SK-MEL-5 (cell line): ENCODE results near the gene CDIP1. TPM values are rescaled to one million over a fixed set of nuclear protein-coding genes. Genes with fewer than 3 reads are reported as not detected.

Experiments
- DNase-seq: peaks from one replicate; pipeline ENCODE4 v3.0.0-alpha.2; 2016; ENCODE audit warnings: low read depth, low spot score
- in situ Hi-C: cut with HindIII; loops from 2 replicates; pipeline ENCODE4 v1.10.0; 2016; ENCODE audit warnings: low sequenced_read_pairs, high pct_unique_total_duplicates, low pct_unique_long_range_greater_than_20kb
- total RNA-seq: library from RNA; depleted of rRNA; stranded (reverse); fragments of >200 nt; shearing (Covaris generic); gene quantifications from 2 replicates; pipeline ENCODE4 v1.2.3, GENCODE V29; 2014

The CDIP1 gene
- total RNA-seq, 1 experiment from 2014 or later = 8.7 TPM

DNA sequence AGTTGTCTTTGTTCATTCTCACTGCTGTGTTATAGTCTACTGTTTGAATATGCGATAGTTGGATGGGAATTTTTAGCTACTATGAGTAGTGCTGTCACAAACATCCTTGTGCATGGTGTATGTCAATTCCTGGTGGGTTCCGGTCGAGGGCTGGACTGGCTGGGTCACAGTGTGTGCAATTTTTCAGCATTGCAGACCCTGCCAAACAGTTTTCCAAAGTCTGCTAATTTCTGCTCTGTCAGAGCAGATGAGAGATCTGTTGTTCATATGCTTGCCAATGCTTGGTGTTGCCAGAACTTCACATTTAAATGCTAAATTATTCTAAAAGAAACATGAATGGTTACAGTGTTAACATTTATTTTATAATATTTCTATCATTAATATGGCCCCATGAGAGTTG is 14.0 kb upstream of the CDIP1 start:
- no peak for DNase-seq
- in situ Hi-C loops = no loop called here

DNA sequence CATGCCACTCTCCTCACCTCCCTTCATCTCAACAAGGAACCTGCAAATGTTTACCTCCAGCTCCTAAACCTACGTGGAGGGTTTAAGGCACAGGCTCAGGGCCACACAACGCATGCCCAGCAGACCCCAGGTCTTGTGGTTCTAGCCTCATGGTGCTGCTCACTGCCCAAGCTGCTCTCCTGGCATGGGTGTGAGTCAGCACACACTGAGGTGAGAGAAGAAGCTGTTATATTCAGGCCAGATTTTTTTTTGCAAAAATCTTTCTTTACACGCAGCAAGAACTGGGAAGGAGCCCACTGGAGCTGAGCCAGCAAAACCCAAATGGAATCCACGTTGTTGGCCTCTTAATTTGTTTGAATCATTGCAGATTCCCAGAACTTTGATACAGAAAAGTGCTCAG is 12.0 kb upstream of the CDIP1 start:
- in situ Hi-C loops = no loop called here
- DNase-seq = no peak

DNA sequence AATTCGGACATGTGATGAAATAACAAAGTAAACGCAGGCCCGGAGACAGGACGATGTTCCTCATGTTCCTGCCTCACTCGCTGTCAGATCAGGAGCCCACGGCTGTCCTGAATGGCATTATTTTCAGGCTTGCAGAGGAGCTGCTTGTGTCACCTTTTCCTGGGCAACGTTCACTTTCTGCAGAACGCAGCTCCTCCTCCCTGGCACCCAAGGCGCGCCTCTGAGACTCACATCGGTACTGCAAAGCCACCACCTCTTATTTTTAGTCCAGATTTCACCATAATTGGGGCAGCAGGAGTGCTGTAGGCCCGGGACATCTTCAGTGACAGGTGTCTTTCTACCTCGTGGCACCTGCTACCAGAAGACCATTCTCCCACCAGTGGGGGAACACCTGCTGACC is 9.6 kb upstream of the CDIP1 start:
- no peak for DNase-seq
- in situ Hi-C loops = no loop called here

DNA sequence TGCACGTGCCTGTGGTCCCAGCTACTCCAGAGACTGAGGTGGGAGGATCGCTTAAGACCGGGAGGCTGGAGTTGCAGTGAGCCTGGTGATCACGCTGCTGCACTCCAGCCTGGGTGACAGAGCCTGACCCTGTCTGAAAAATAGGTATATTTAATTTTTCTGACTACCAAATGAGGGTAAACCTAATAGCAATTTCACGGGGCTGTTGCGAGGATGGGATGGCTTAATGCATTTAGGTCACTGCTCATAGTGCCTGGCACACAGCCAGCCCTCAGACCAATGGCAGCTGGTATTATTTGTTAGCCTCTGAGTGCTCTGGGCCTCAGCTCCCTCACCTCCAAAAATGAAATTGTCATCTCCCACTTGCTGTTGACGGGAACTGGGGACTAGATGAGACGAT is 5.9 kb upstream of the CDIP1 start:
- in situ Hi-C loops = no loop called here
- no peak for DNase-seq

DNA sequence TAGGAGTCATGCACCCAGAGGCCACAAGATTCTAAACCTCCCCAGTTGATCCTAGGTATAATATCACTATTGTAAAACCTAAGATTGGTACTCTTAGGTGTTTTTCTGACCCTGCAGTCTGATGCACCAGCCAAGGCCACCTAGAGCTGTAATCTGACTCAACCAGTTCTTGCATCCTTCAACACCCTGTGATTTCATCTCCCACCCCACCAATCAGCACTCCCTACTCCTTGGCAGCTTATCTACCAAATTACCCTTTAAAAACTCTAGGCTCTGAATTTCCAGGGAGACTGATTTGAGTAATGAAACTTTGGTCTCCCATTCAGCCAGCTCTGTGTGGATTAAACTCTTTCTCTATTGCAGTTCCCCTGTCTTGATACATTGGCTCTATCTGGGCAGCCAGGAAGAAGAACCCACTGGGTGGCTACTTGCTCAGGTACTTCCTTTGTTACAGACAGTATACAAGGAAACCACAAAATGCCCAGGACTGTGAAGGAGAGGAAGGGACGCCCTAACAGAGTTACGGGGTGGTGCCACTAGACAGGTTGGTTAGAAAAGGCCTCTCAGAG is 1.2 kb upstream of the CDIP1 start:
- DNase-seq = no peak
- in situ Hi-C loops = no loop called here

DNA sequence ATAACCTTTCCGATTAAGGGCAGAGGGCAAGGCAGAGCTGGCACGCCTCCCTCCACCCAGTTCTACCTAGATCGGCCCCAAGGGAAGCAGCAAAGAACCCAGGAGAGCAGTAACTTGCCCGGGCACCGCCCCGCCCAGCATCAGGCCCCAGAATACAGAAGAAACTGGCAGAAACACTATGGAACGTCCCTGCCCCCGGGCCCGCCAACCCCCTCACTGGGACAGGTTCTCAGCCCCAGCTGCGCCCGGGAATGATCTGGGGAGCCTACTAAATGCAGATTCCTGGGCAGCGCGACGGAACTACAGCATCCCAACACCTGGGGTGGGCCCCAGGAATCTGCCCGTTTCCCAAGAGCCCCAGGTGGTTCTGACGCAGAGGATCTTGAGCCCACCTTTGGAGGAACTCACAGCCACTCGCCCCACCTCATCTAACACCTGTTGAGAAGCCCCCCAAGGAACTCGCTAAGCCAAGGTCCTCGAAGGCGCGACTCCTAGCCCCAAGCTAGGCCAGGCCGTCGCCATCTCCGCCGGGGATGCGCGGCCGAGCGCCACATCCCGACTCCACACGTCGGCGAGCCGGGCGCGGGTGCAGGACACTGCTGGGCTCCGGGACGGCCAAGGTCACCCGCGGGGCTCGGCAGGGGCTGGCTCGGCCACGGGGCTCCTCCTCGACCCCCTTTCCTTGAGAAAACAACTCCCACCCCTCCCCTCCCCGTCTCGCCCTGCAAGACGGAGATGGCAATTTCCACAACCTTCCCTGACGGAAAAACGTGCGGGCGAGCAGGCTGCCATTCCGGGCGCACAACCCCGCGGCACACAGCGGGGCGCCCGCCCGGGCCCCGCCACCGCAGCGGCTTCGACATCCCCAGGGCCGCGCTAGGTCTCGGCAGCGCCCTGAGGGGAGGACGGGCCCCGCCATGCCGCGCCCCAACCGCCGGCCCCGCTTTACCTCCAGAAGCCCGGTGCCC is 913 bp downstream of the CDIP1 start:
- no peak for DNase-seq
- in situ Hi-C loops = no loop called here

DNA sequence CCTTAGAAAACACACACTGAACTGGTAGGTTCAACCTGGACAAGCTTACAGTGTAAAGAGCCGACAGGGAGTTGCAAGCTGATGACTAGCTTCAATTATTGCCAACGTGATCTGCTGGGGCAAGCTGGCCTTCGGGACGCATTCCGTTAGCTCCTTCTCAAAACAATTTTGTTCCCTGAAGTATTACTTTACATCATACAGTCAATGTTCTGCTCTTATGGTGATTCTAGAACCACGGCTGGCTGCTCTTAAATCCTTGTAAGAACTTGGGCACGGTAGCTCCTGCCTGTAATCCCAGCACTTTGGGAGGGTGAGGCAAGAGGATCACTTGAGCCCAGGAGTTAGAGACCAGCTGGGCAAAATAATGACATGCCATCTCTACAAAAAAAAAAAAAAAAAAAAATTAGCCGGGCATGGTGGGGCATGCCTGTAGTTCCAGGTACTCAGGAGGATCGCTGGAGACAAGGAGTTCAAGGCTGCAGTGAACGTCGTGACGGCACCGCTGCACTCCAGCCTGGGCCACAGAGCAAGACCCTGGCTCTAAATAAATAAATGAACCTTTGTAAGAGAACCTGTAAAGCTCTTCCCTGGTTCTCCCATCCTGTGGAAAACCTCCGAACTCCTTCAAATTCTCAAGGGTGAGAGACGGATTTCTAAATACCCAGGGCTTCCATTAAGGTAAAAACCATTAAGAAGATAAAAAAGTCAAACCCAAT is 2.0 kb downstream of the CDIP1 start:
- in situ Hi-C loops = no loop called here
- DNase-seq = no peak

DNA sequence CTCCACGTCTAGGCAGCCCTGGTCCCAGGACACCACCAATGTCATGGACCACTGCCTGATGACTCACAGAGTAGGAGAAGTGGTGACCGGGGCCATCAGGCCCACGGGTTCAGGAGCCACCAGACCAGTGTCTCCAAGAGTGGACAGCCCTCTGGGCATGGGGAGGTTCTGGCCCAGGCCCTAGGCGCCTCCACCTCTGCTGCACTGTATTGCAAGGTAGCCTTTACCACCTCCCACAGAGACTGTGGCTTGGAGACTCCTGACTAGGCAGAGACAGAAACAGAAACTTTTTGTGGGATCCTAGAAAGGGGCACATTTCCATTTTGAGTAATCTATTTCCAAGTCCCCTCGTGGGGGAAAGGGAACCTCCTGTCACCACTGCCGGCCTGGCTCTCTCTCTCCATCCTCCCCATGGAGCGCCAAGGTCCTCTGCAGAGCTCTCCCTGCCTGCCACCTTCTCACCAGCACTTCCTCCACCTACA is 2.9 kb downstream of the CDIP1 start:
- DNase-seq = no peak
- in situ Hi-C loops = no loop called here

DNA sequence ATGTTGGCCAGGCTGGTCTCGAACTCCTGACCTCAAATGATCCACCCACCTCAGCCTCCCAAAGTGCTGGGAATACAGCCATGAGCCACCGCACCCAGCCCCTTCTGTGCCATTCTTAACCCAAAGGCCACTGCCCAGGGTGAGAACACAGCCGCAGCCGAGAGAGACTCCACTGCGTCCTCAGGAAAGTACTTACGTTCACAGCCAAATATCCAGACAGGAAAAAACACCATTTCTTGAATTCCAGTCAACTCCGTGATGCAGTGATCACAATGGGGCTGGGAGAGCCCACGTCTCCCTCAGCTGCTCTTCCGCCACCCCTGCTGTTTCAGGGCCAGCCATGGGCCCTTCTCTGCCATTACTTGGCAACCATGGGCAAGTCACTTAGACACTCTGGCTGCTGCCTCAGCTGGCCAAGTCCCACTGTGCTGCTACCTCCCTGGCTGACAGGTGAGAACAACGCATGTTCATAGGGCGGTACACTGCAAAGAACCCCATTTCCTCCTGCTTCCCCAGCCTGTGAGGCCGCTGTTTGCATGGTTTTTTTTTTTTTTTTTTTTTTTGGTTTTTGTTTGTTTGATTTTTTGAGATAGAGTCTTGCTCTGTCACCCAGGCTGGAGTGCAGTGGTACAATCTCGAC is 4.3 kb downstream of the CDIP1 start:
- in situ Hi-C loops = no loop called here
- DNase-seq = no peak

DNA sequence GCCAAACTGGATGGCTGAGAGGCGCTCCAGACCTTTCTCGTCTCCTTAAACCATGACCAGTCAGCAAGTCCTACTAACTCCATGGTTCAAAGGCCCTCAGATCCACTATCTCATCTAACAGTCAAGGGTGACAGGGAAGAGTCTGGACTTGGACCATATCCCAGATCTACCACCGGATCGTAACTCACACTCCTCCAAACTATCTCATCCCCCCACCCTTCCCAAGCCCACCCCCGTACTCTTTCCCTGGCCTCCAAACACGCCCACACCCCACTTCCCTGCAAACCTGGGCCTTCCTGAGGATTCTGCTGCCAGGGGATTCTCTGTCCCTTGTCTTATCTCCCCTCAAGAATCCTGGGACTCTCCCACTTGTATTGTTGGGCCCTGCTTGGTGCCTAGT is 5.1 kb downstream of the CDIP1 start:
- no peak for DNase-seq
- in situ Hi-C loops = no loop called here

DNA sequence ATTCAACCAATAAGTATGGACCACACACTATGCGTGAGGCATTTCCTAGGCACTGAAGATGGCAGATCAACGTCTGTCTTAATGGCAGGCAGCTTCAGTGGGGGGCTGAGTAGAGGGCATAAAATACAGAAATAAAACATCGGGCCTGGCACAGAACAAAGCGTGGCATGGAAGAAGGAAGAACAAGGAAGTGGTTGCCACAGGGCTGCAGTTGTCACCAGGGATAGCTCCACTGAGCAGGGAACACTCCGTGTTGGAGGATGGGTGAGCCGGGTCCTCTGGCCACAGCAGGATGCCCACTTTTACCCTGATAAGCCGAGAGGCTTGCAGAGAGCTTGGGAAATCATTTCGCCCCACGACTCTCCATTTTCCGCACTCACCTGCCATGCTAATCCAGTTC is 6.3 kb downstream of the CDIP1 start:
- in situ Hi-C loops = no loop called here
- DNase-seq = no peak

DNA sequence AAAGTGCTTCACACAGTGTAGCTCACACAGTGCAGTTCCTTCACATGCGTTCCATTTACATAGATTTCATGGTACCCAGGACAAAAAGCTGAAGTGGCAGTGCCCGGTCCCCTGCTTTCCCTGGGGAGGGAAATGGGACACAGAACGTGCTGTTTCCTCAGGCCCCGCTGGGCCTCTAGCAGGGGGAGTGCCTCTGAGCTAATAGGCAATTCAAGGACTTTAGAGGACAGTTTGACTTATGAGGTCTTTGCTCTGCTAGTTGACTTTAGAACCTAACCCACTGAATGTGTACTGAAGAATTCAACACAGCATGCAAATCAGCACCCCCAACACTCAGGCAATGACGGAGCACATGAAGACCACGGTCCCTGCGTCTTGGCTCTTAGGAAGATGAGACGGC is 6.8 kb downstream of the CDIP1 start:
- DNase-seq = no peak
- in situ Hi-C loops = no loop called here

DNA sequence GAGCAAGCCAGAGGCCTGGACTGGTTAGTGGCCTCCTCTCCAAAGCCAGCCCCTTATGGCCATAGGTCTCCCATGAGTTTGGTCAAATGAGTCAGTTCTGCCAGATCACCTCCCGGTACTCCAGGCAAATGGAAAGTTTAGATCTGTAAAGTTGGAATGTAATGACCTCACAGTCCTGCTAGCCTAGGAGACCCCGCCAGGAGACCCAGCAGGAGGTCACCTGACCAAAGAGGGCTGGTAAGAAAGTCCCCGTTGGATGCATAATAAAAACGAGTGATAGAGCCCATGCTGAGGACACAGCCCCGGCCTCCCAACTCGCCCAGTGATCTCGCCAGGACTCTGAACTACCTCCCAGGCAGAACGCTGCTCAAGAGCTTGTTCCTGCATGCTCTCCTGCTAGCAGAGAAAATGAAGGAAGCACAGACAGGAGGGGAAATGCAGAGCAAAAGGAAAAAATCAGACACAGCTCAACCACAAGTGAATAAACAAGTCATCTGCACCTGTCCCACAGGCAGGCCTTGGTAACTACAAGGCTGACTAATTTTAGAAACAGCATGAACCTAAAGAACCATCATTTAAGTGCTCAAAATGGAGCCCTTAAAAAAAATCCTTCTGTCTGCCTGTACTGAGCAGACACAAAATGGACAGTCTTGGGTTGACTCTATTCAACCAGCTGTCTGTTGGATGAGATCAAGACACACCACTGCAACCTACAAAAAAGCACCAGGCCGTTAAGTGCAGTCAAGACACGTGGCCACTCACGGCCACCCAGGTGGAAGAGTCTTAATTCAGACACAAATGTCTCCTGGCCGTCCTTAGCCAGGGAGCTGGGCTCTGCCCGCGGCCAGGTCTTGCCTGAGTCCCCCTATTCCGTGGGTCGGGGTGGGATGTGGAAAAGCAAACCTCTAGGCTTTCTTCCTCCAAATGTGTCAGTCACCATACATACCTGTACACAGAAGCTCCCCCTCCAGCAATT is 9.2 kb downstream of the CDIP1 start:
- in situ Hi-C loops = no loop called here
- no peak for DNase-seq

DNA sequence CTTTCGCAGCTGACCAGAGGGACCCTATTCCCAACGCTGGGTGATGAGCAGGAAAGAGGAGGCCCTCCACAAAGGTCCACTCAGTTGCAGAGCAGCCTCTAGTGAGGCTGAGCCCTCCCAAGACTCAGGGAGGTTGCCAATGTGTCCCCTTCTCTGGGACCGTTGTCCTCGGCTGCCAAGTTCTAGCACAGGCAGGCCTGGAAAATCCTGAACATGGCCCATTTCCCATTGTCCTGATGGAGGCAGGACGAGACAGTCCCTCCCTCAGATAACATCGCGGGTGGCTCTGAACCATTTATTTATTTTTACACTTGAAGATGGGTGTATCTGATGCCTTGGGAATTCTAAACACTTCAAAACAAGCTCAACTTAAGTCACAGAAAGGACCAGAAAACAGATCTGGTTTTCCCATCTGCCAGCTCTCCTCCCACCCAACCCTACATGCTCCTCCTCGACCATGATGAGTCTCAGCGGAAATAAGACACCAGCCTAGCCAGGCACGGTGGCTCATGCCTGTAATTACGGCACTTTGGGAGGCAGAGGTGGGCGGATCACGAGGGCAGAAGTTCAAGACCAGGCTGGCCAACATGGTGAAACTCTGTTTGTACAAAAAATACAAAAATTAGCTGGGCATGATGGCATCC is 12.8 kb downstream of the CDIP1 start:
- in situ Hi-C loops = no loop called here
- DNase-seq = no peak

DNA sequence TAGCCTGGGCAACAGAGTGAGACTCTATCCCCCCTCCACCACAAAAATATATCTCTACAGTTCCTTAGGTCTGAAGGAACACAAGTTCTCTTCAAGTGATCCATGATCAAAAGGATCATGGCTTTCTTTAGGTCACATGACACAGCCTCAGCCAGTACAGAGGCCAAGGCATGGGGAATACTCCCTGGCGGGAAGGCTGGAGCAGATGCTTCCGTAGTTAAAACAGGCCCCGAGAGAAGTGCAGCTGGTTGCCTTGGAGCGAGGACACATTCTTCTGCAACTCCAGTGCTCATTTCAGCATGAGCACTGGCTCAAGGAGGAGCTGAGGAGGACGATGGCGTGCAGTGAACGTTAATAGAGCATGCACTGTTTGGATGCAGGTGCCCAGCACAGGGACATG is 13.5 kb downstream of the CDIP1 start:
- DNase-seq = no peak
- in situ Hi-C loops = no loop called here

DNA sequence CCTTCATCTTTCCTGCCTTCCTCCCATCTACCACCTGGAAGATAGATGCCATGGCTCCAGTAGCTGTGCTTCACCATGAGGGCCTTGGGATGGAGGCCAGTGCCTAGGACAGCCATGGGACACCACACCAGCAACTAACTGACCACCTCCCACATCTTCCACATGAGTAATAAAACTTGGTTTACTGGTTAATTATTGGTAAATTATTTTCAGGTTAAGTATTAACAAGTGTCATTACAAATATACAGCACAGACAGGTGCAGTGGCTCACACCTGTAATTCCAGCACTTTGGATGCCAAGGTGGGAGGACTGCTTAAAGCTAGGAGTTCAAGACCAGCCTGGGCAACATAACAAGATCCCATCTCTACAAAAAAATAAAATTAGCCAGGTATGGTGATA is 14.0 kb downstream of the CDIP1 start:
- in situ Hi-C loops = no loop called here
- DNase-seq = no peak

DNA sequence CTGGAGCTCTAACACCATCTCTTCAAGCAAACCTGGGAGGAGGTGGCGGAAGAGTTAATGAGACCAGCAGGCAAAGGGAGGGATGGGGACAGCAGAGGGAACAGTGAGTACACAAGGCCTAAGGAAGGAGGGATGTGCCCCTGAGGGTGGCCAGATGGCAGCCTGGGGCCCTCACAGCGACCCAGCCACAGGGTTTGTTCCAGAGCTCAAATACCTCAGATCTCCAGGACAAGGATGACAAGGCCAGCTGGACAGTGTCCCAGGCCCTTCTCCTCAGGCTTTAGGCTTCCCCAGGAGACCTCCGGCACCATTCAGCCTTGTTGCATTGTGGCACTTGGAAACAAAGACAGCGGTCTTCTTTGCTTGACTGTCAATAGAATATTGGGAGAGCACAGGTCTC is 14.9 kb downstream of the CDIP1 start:
- DNase-seq = no peak
- in situ Hi-C loops = no loop called here
